CD4-positive, alpha-beta T cell (primary cell): ENCODE measurements around the gene ENOX1. TPM values are rescaled to one million over a fixed set of nuclear protein-coding genes. Genes with fewer than 3 reads are reported as not detected.

Experiments
- ATAC-seq: fragments of 200-7000 bp; cut with Tn5 transposase; one replicate; pipeline ENCODE4 v1.10.0; 2022; ENCODE audit warnings: mild to moderate bottlenecking; ENCODE audit not compliant: poor library complexity
- CTCF ChIA-PET: fragments of 350-600 bp; sonication (Branson Sonifier 250); formaldehyde crosslinking; loops from one replicate; lab custom pipeline; 2021; ENCODE audit warnings: antibody characterized with exemption, inconsistent platforms; lab: Charles Lee
- POLR2A ChIA-PET: fragments of 350-600 bp; sonication (Branson Sonifier 250); formaldehyde crosslinking; loops from one replicate; lab custom pipeline; 2021; ENCODE audit warnings: antibody characterized with exemption, inconsistent platforms; lab: Charles Lee
- DNase-seq, 14 experiments: peaks; one replicate each; pipeline ENCODE4 v3.0.0-alpha.2; 2013 to 2020; ENCODE audit warnings: mixed read lengths in 2 of 14
- H3K27ac ChIP-seq, 2 donors: one replicate each; pipeline versions ENCODE4 v1.5.1 to v1.7.0; 2013; ENCODE audit warnings: low read length in 2 of 2, low read depth in 1 of 2, mild to moderate bottlenecking in 1 of 2
- H3K27me3 ChIP-seq, 2 experiments: 1 replicate in 1 of 2; 2 replicates in 1 of 2; pipeline versions ENCODE4 v1.6.1 to v1.7.0; 2013; ENCODE audit warnings: low read length in 2 of 2, control low read depth in 1 of 2, mild to moderate bottlenecking in 1 of 2, moderate library complexity in 1 of 2; ENCODE audit not compliant: insufficient read depth in 2 of 2, control insufficient read depth in 1 of 2
- H3K36me3 ChIP-seq: one replicate; pipeline ENCODE4 v1.6.1; 2013; ENCODE audit warnings: low read length, control low read depth; ENCODE audit not compliant: insufficient read depth
- H3K4me1 ChIP-seq: one replicate; pipeline ENCODE4 v1.6.1; 2013; ENCODE audit warnings: low read length, control low read depth; ENCODE audit not compliant: insufficient read depth
- H3K4me3 ChIP-seq: one replicate; pipeline ENCODE4 v1.5.1; 2013; ENCODE audit warnings: mild to moderate bottlenecking, low read length, moderate library complexity
- H3K9me3 ChIP-seq, 2 experiments: 1 replicate in 1 of 2; 2 replicates in 1 of 2; pipeline versions ENCODE4 v1.6.1 to v1.7.0; 2013; ENCODE audit warnings: low read length in 2 of 2, mild to moderate bottlenecking in 2 of 2, control low read depth in 1 of 2, moderate library complexity in 1 of 2; ENCODE audit not compliant: control insufficient read depth in 1 of 2, insufficient read depth in 1 of 2
- H3K27ac Mint-ChIP-seq: one replicate; pipeline ENCODE4 v1.8.0; 2020; ENCODE audit warnings: mixed read lengths
- H3K27me3 Mint-ChIP-seq: one replicate; pipeline ENCODE4 v1.8.0; 2021; ENCODE audit warnings: mixed read lengths
- H3K36me3 Mint-ChIP-seq: one replicate; pipeline ENCODE4 v1.8.0; 2021; ENCODE audit warnings: low read depth, mixed read lengths
- H3K4me1 Mint-ChIP-seq: one replicate; pipeline ENCODE4 v1.8.0; 2021; ENCODE audit warnings: low read depth, mixed read lengths
- H3K4me3 Mint-ChIP-seq: one replicate; pipeline ENCODE4 v1.8.0; 2020; ENCODE audit warnings: mild to moderate bottlenecking, mixed read lengths
- H3K9me3 Mint-ChIP-seq: one replicate; pipeline ENCODE4 v1.8.0; 2020; ENCODE audit warnings: mixed read lengths
- CTCF ChIP-seq: fragments of 200-600 bp; IDR thresholded peaks from one replicate; pipeline ENCODE4 v1.8.0; 2022; ENCODE audit warnings: antibody characterized with exemption, mild to moderate bottlenecking
- intact Hi-C, 2 experiments: fragments of 100-400 bp; cut with DNase I in 1 of 2; cut with micrococcal nuclease in 1 of 2; formaldehyde crosslinking; loops; one replicate each; pipeline versions ENCODE4 v1.15.1 to v1.9.0; 2023 to 2025; cut with DNase I, micrococcal nuclease
- total RNA-seq, 174 experiments: library from RNA in 2 of 174; stranded (reverse) in 2 of 174; gene quantifications; one replicate each; pipeline ENCODE4 v1.2.3 and lab custom pipeline; 2021 to 2026

ENOX1 gene
- total RNA-seq, 2 experiments from 2014 or later, result not detected

GRCh38 chr13:43329702-43330101 is 457.1 kb downstream of the ENOX1 start:
- Mint-ChIP-seq H3K27me3 (no peaks in the 10 kb centered on the region), H3K36me3 (no peaks in the 10 kb centered on the region), H3K4me1 (no peaks in the 10 kb centered on the region), H3K27ac (no peak overlapping the region), H3K4me3 (no peak overlapping the region), H3K9me3 (no peaks in the 10 kb centered on the region)
- ChIA-PET POLR2A (no interaction called here), CTCF (no interaction called here)
- intact Hi-C loops, result no loop called here
- Histone ChIP-seq H3K27me3 (no peaks in the 10 kb centered on the region), H3K27ac (no peak overlapping the region), H3K9me3 (no peaks in the 10 kb centered on the region), H3K4me3 (no peak overlapping the region), H3K36me3 (no peaks in the 10 kb centered on the region), H3K4me1 (no peaks in the 10 kb centered on the region)
- no peak for DNase-seq
- ATAC-seq, result no peak
- TF ChIP-seq CTCF, result no peak

GRCh38 chr13:43328907-43329306 is 457.9 kb downstream of the ENOX1 start:
- no peak for DNase-seq
- no peak overlapping the region for H3K27ac ChIP-seq
- H3K9me3 Mint-ChIP-seq, result no peaks in the 10 kb centered on the region
- H3K4me3 Mint-ChIP-seq, result no peak overlapping the region
- H3K9me3 ChIP-seq, result no peaks in the 10 kb centered on the region
- no peak overlapping the region for H3K27ac Mint-ChIP-seq
- intact Hi-C loops, result no loop called here
- TF ChIP-seq CTCF, result no peak
- no peaks in the 10 kb centered on the region for H3K27me3 ChIP-seq
- no peaks in the 10 kb centered on the region for H3K36me3 Mint-ChIP-seq
- H3K4me3 ChIP-seq, result no peak overlapping the region
- no peaks in the 10 kb centered on the region for H3K27me3 Mint-ChIP-seq
- no peaks in the 10 kb centered on the region for H3K4me1 Mint-ChIP-seq
- no peak for ATAC-seq
- POLR2A ChIA-PET, result no interaction called here
- H3K36me3 ChIP-seq, result no peaks in the 10 kb centered on the region
- CTCF ChIA-PET, result no interaction called here
- no peaks in the 10 kb centered on the region for H3K4me1 ChIP-seq

GRCh38 chr13:43326100-43326499 is 460.7 kb downstream of the ENOX1 start:
- Histone ChIP-seq H3K36me3 (no peaks in the 10 kb centered on the region), H3K4me1 (no peaks in the 10 kb centered on the region), H3K27ac (no peak overlapping the region), H3K4me3 (no peak overlapping the region), H3K27me3 (peaks cover 0 to 2% of the 10 kb centered on the region in 2 experiments), H3K9me3 (no peaks in the 10 kb centered on the region)
- peaks cover 7% of the 10 kb centered on the region for H3K27me3 Mint-ChIP-seq
- ChIA-PET CTCF (no interaction called here), POLR2A (no interaction called here)
- H3K4me1 Mint-ChIP-seq, result no peaks in the 10 kb centered on the region
- no peak for ATAC-seq
- intact Hi-C loops, result no loop called here
- no peaks in the 10 kb centered on the region for H3K9me3 Mint-ChIP-seq
- no peaks in the 10 kb centered on the region for H3K36me3 Mint-ChIP-seq
- TF ChIP-seq CTCF, result no peak
- H3K27ac Mint-ChIP-seq, result no peak overlapping the region
- no peak for DNase-seq
- no peak overlapping the region for H3K4me3 Mint-ChIP-seq
